ENCODE results near the gene PROS1. TPM values are rescaled to one million over a fixed set of nuclear protein-coding genes. Genes with fewer than 3 reads are reported as not detected.

The PROS1 gene
- polyA plus RNA-seq, 2 of the 4 experiments (the other 2 are of a cell fraction), result 13.8 to 28.0 TPM

GRCh38 chr3:94019659-94020058 lies 46.0 kb upstream of the PROS1 start:
- WGBS (ENCODE audit: missing lambda C conversion rate), result 65% methylated on average over 2 of the region's 2 CpGs
- Histone ChIP-seq H3K4me2 (no peak overlapping the region), H3K4me3 (no peak overlapping the region), H3K27ac (no peak overlapping the region), H3K4me1 (no peaks in the 10 kb centered on the region), H3K9me3 (no peaks in the 10 kb centered on the region)
- no peak for FAIRE-seq
- ChIA-PET POLR2A (no interaction called here), CTCF (interaction anchor here (1.8 kb wide), 1 partner anchor 18 kb away, joined by 4 read pairs; no protein-coding TSS in a partner anchor)
- DNase-seq (ENCODE audit: low read depth in 1 of 2, low spot score in 1 of 2), result no peak
- TF ChIP-seq NPAS2 (CRISPR knock-in tag; IDR thresholded peaks at IDR 0.05; ENCODE audit: borderline replicate concordance) (no peak), HEYL (CRISPR knock-in tag; IDR thresholded peaks at IDR 0.05) (no peak), EHMT2 (IDR thresholded peaks at IDR 0.05; ENCODE audit: low read depth) (no peak), HMGXB4 (CRISPR knock-in tag; IDR thresholded peaks at IDR 0.05; ENCODE audit: borderline replicate concordance) (no peak), ATOH8 (CRISPR knock-in tag; IDR thresholded peaks at IDR 0.05; ENCODE audit: low read depth) (no peak), ZFP36 (IDR thresholded peaks at IDR 0.05; ENCODE audit: borderline replicate concordance, partially characterized antibody) (no peak)
- ATAC-seq, result no peak

DNA sequence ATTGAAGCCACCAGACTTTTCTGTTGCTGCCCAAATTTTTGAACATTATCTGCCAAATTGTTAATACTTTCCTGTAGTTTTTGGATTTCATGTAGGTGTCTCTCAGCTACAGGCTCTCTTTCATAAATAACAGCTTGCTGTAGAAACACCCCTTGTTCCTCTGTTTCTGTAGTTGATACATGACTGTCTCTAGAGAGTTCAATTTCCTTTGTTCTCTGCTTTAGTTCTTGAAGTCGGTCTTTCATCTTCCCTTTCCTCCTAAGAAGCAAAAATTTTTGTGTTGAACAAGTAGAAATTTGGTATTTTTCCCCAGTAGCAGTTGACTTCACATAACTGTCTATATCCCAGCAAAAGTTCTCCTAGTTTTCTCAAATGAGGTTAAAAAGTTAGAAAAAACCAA lies 41.3 kb upstream of the PROS1 start:
- H3K9me3 ChIP-seq, result no peaks in the 10 kb centered on the region
- H3K4me3 ChIP-seq, result no peak overlapping the region
- DNase-seq (ENCODE audit: low read depth in 1 of 2, low spot score in 1 of 2) (no peak), ATAC-seq (no peak), FAIRE-seq (no peak)
- POLR2A ChIA-PET, result no interaction called here
- 87% methylated on average over 1 of the region's 1 CpG for WGBS (ENCODE audit: missing lambda C conversion rate)
- H3K4me2 ChIP-seq, result no peak overlapping the region
- no peaks in the 10 kb centered on the region for H3K4me1 ChIP-seq
- no peak for TF ChIP-seq POLR2AphosphoS2 (conservative IDR thresholded peaks at IDR 0.05; ENCODE audit: low read length)
- TF ChIP-seq E2F6 (IDR thresholded peaks at IDR 0.05; ENCODE audit: borderline replicate concordance, low read depth), result no peak
- TF ChIP-seq SMC3 (IDR thresholded peaks at IDR 0.05), result no peak
- no peak for TF ChIP-seq HOXA7 (CRISPR knock-in tag; IDR thresholded peaks at IDR 0.05)
- TF ChIP-seq ZSCAN20 (CRISPR knock-in tag; IDR thresholded peaks at IDR 0.05), result no peak
- TF ChIP-seq NR3C1 (IDR thresholded peaks at IDR 0.05), result no peak
- no peak for TF ChIP-seq ZC3H11A (IDR thresholded peaks at IDR 0.05)
- no peak for TF ChIP-seq JUN (IDR thresholded peaks at IDR 0.05)
- TF ChIP-seq EHF (CRISPR knock-in tag; IDR thresholded peaks at IDR 0.05), result no peak
- no peak for TF ChIP-seq GATA3 (IDR thresholded peaks at IDR 0.05; ENCODE audit: borderline replicate concordance)
- no peak for TF ChIP-seq EHMT2 (IDR thresholded peaks at IDR 0.05; ENCODE audit: low read depth)
- H3K27ac ChIP-seq, result no peak overlapping the region
- CTCF ChIA-PET, result interaction anchor here (1.7 kb wide), 1 partner anchor 54 kb away, joined by 4 read pairs; no protein-coding TSS in a partner anchor

DNA sequence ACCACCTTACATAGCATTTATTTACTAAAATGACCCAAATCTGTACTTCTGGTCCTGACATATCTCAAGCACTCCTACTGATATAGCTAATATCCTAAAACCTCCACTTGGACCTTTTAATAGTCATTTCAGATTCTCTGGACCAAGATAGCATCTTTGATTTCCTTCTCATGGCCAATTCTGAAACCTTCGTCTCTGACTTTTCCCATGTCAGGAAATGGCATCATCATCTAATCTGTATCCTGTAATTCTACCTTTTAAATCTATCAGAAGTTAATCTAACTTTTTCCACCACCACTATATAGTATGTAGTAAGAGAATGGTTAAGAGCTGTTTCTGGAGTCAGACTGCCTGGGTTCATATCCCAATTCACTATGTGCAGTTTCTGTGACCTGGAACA lies 38.5 kb upstream of the PROS1 start:
- H3K4me3 ChIP-seq, result no peak overlapping the region
- WGBS (ENCODE audit: missing lambda C conversion rate), result 89% methylated on average over 1 of the region's 1 CpG
- POLR2A ChIA-PET, result no interaction called here
- H3K9me3 ChIP-seq, result no peaks in the 10 kb centered on the region
- TF ChIP-seq KDM1A (IDR thresholded peaks at IDR 0.05; ENCODE audit: low read depth) (no peak), CHD2 (IDR thresholded peaks at IDR 0.05; ENCODE audit: low read length, partially characterized antibody) (no peak), SREBF2 (IDR thresholded peaks at IDR 0.05) (no peak), RNF2 (IDR thresholded peaks at IDR 0.05; ENCODE audit: borderline replicate concordance, low read depth) (no peak), JUN (IDR thresholded peaks at IDR 0.05) (no peak), NPAS2 (CRISPR knock-in tag; IDR thresholded peaks at IDR 0.05; ENCODE audit: borderline replicate concordance) (no peak), RARB (CRISPR knock-in tag; IDR thresholded peaks at IDR 0.05) (no peak), BCL3 (IDR thresholded peaks at IDR 0.05) (no peak), FOSL2 (IDR thresholded peaks at IDR 0.05) (no peak), FOSL2 (CRISPR knock-in tag; IDR thresholded peaks at IDR 0.05) (no peak)
- CTCF ChIA-PET, result interaction anchor here (0.8 kb wide), 1 partner anchor 25 kb away, joined by 3 read pairs; no protein-coding TSS in a partner anchor
- FAIRE-seq, result no peak
- no peak for DNase-seq (ENCODE audit: low read depth in 1 of 2, low spot score in 1 of 2)
- H3K4me2 ChIP-seq, result no peak overlapping the region
- H3K4me1 ChIP-seq, result no peaks in the 10 kb centered on the region
- no peak for ATAC-seq
- H3K27ac ChIP-seq, result no peak overlapping the region
